Mesodermal cell (in vitro differentiated cells): ENCODE data around the gene ZSWIM2.
"Not testable (repeated sequence)": the region's sequence is repeated elsewhere in the genome, so short reads cannot be mapped to it uniquely, and the experiment has no call there.

ENCODE experiments used
- H3K27ac ChIP-seq: 2 replicates; pipeline ENCODE4 v1.7.0; 2013; ENCODE audit warnings: mild to moderate bottlenecking, low read depth, low read length, moderate library complexity; ENCODE audit not compliant: severe bottlenecking
- H3K36me3 ChIP-seq: 2 replicates; pipeline ENCODE4 v1.7.1; 2013; ENCODE audit warnings: mild to moderate bottlenecking, low read length, moderate library complexity; ENCODE audit not compliant: control insufficient read depth, insufficient read depth
- H3K4me1 ChIP-seq: one replicate; pipeline ENCODE4 v1.7.1; 2013; ENCODE audit warnings: mild to moderate bottlenecking, low read length; ENCODE audit not compliant: insufficient read depth, control insufficient read depth, poor library complexity, severe bottlenecking
- H3K4me3 ChIP-seq: 2 replicates; pipeline ENCODE4 v1.7.0; 2013; ENCODE audit warnings: low read length, control low read depth, mild to moderate bottlenecking; ENCODE audit not compliant: insufficient read depth, poor library complexity, severe bottlenecking; ENCODE audit errors: extremely low read depth
- H3K9me3 ChIP-seq: 2 replicates; pipeline ENCODE4 v1.7.1; 2013; ENCODE audit warnings: mild to moderate bottlenecking, low read length, moderate library complexity; ENCODE audit not compliant: control insufficient read depth
- WGBS, 2 experiments: methylation state at CpG; one replicate each; pipeline ENCODE4 v1.1.5; 2013; ENCODE audit warnings: missing lambda C conversion rate in 2 of 2; ENCODE audit not compliant: insufficient coverage in 2 of 2; 5-methylcytosine and 5-hydroxymethylcytosine counted together

ZSWIM2 gene

GRCh38 chr2:186842373-186842772 lies 6.6 kb downstream of the ZSWIM2 start:
- Histone ChIP-seq H3K4me3 (no peak overlapping the region), H3K27ac (no peak overlapping the region), H3K9me3 (no peaks in the 10 kb centered on the region), H3K4me1 (no peaks in the 10 kb centered on the region), H3K36me3 (no peaks in the 10 kb centered on the region)
- no CpG with 5 or more reads among the region's 3 CpGs for WGBS, 2 experiments

GRCh38 chr2:186841940-186842339 lies 7.0 kb downstream of the ZSWIM2 start:
- no peaks in the 10 kb centered on the region for H3K9me3 ChIP-seq
- WGBS, 2 experiments: no CpG with 5 or more reads among the region's 3 CpGs
- no peak overlapping the region for H3K27ac ChIP-seq
- H3K4me1 ChIP-seq: no peaks in the 10 kb centered on the region
- no peaks in the 10 kb centered on the region for H3K36me3 ChIP-seq
- no peak overlapping the region for H3K4me3 ChIP-seq

GRCh38 chr2:186835628-186836027 lies 13.3 kb downstream of the ZSWIM2 start:
- Histone ChIP-seq H3K9me3 (peaks cover 8% of the 10 kb centered on the region), H3K4me1 (no peaks in the 10 kb centered on the region), H3K27ac (no peak overlapping the region), H3K4me3 (no peak overlapping the region), H3K36me3 (no peaks in the 10 kb centered on the region)
- 67% methylated on average over 1 of the region's 1 CpG; no CpG with 5 or more reads in 1 of the 2 experiments for WGBS, 2 experiments

DNA sequence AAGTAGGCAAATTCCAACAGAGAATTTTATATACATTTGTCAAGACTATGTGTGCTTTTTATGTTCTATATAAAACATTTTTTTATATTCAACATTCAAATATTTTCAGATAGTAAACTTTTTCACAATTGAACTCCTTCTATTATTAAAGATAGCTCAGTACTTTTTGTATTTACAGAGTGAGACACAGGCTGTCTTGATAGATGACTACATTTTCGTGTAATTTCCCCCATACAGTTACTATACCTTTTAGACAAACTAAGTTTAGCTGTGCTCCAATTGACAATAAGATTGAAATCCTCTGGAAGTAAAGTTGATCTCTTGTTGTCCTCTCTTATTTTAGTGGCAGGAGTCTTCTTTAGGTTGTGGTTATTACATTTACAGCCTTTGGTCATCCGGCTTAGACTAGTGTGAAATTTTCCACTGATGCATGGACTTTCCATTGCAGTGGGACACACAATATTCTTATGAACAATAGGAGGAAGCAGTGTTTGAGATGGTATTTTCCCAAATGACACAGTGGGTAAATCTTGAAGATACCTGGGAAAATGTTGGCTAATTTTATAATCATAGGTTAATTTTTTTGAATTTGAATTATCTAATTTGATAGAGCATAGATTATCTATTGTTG lies 21.0 kb downstream of the ZSWIM2 start:
- H3K36me3 ChIP-seq: no peaks in the 10 kb centered on the region
- H3K4me3 ChIP-seq: no peak overlapping the region
- no peaks in the 10 kb centered on the region for H3K4me1 ChIP-seq
- H3K9me3 ChIP-seq: no peaks in the 10 kb centered on the region
- 80% methylated on average over 1 of the region's 2 CpGs; no CpG with 5 or more reads in 1 of the 2 experiments for WGBS, 2 experiments
- H3K27ac ChIP-seq: no peak overlapping the region

DNA sequence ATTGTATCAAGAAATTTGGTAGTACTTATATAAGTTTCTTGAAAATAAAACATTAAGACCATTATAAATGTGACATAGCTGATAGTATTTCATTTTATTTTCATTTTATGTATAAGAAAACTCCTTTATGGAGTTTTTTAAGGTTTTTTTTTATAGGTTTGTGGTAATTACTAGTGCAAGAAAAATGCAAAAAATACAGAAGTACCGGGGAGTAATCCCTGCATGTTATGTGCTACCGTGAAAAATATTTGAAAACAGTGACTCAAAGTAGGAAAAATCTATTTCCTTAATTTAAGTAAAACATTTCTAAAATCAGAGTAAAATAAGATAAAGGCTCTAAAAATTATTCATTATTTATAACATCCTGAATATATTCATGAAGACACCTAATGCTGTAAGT lies 21.6 kb downstream of the ZSWIM2 start:
- Histone ChIP-seq H3K9me3 (no peaks in the 10 kb centered on the region), H3K27ac (no peak overlapping the region), H3K4me1 (no peaks in the 10 kb centered on the region), H3K4me3 (no peak overlapping the region), H3K36me3 (no peaks in the 10 kb centered on the region)
- no CpG with 5 or more reads among the region's 2 CpGs for WGBS, 2 experiments

DNA sequence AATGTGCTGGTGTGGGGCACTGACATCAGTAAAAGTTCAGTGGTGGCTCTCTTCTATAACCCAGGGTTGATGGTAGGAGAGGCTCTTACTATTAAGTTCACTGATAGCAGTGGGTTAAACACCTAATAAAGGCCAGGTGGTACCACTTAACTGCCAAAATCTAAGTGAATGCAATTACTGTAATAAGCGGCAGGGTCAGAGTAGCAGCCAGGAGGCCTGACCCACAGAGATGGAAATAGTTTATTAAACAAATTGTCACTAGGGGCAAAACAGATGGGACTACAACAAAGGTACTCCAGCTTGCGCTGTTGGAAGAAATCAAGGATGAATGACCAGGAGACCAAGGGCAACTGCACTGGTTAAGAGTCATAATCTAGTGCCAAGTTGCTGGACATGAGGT lies 26.6 kb downstream of the ZSWIM2 start:
- Histone ChIP-seq H3K9me3 (no peaks in the 10 kb centered on the region), H3K36me3 (no peaks in the 10 kb centered on the region), H3K4me3 (no peak overlapping the region), H3K27ac (no peak overlapping the region), H3K4me1 (no peaks in the 10 kb centered on the region)
- 93 to 100% methylated on average over 1 of the region's 2 CpGs for WGBS, 2 experiments

- no peaks in the 10 kb centered on the region for H3K4me1 ChIP-seq
Measured at GRCh38 chr2:186820303-186820702, 28.7 kb downstream of the ZSWIM2 start.

DNA sequence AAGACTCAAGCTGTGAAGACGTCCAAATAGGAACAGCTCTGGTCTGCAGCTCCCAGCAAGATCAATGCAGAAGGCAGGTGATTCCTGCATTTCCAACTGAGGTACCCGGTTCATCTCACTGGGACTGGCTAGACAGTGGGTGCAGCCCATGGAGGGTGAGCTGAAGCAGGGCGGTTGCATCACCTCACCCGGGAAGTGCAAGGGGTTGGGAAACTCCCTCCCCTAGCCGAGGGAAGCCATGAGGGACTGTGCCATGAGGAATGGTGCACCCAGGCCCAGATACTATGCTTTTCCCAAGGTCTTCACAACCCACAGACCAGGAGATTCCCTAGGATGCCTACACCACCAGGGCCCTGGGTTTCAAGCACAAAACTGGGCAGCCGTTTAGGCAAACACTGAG lies 37.2 kb downstream of the ZSWIM2 start:
- not testable (repeated sequence) for H3K27ac ChIP-seq, H3K36me3 ChIP-seq, H3K9me3 ChIP-seq, H3K4me3 ChIP-seq, H3K4me1 ChIP-seq
- WGBS, 2 experiments: 80 to 92% methylated on average over 2 to 5 of the region's 6 CpGs

More at GRCh38 chr2:186820303-186820702, 28.7 kb downstream of the ZSWIM2 start:
- Histone ChIP-seq H3K9me3 (no peaks in the 10 kb centered on the region), H3K27ac (no peak overlapping the region), H3K4me3 (no peak overlapping the region), H3K36me3 (no peaks in the 10 kb centered on the region)
- 86 to 89% methylated on average over 2 to 3 of the region's 7 CpGs for WGBS, 2 experiments

- no peak overlapping the region for H3K27ac ChIP-seq
- H3K4me1 ChIP-seq: no peaks in the 10 kb centered on the region
- H3K36me3 ChIP-seq: no peaks in the 10 kb centered on the region
- H3K4me3 ChIP-seq: no peak overlapping the region
- 89 to 100% methylated on average over 1 of the region's 1 CpG for WGBS, 2 experiments
- no peaks in the 10 kb centered on the region for H3K9me3 ChIP-seq
Measured at GRCh38 chr2:186806591-186806990, 42.4 kb downstream of the ZSWIM2 start.

- not testable (repeated sequence) for H3K27ac ChIP-seq, H3K36me3 ChIP-seq, H3K4me1 ChIP-seq, H3K4me3 ChIP-seq, H3K9me3 ChIP-seq
- no CpG with 5 or more reads among the region's 1 CpG for WGBS, 2 experiments
Measured at GRCh38 chr2:186798604-186799003, 50.4 kb downstream of the ZSWIM2 start.

DNA sequence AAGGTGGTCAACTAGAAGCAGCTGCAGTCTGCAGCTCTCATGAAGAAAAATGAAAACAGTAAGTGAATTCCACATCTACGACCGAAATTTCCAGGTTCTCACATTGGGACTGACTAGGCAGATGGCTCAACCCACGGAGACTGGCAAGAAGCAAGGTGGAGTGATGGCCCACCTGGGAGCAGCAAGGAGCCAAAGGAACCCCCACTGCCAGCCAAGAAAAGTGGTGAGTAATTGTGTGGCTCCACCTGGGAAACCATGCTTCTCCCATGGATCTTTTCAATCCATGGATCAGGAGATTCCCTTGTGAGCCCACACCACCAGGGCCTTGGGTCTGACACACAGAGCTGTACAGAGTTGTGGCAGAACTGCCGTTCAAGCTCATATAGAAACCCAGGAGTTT lies 64.0 kb downstream of the ZSWIM2 start:
- no peaks in the 10 kb centered on the region for H3K36me3 ChIP-seq
- H3K4me1 ChIP-seq: no peaks in the 10 kb centered on the region
- H3K27ac ChIP-seq: no peak overlapping the region
- WGBS, 2 experiments: 94% methylated on average over 4 of the region's 4 CpGs
- peaks cover 5% of the 10 kb centered on the region for H3K9me3 ChIP-seq
- no peak overlapping the region for H3K4me3 ChIP-seq
